HT-29 (cell line): ENCODE data around the gene GLB1L3. TPM values are rescaled to one million over a fixed set of nuclear protein-coding genes. Genes with fewer than 3 reads are reported as not detected.

Experiments
- DNase-seq: peaks from one replicate; pipeline ENCODE4 v3.0.0-alpha.2; 2015; ENCODE audit warnings: low spot score
- total RNA-seq: library from RNA; depleted of rRNA; stranded (reverse); fragments of >200 nt; shearing (Covaris generic); gene quantifications from 2 replicates; pipeline ENCODE4 v1.2.3, GENCODE V29; 2014; rRNA removed

GLB1L3 gene
- total RNA-seq, 1 experiment from 2014 or later, result not detected

DNA sequence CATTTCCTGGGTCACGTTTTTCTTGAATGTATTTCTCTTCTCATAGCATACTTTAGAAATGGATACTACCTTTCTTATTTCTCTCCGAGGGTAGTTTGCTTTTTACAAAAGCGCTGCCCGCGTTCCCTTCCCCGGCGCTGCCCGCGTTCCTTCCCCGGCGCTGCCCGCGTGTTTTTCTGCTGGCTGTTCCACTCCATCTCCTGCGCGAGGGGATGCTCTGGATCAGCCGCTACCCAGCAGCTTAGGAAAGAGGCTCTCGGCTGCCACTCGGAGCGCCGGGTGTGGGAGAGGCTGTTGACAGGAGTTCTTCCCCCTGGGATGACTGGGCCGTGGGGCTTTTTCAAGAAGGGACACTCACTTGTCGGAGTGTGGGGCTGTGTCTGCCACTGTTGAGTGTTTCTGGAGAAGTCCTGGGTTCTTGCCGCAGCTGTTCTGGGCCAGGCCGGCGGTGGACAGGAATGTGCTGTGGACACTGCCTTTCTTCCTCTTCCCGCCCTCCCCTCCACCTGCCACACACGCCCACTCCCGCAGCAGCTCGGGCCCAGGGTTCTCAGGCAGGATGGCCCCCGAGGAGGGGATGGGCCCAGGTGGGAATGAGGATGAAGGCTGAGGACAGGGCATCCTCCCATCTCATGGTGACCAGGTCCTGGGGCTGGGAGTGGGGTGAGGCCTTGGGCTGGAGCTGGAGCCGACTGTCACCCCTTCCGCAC, 86.2 kb downstream of the GLB1L3 start:
- no peak for DNase-seq

DNA sequence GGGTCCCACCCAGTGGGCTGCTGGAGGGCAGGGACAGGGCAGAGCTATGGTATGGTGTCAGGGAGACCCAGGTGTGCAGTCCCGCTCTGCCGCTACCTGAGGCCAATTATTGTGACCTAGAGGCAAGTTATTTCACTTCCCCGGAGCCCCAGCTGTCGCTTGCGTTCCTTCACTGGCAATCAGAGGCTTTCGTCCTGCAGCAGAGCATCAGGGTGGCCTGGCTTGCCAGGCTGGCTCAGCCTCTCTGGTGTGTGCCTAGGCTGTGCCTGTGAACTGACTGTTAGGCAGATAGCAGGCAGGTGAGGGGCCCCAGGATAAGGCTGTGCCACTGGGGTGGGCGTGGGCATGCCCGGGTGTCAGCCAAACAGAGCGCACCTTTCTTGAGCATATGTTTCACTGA, 87.0 kb downstream of the GLB1L3 start:
- DNase-seq, result no peak

DNA sequence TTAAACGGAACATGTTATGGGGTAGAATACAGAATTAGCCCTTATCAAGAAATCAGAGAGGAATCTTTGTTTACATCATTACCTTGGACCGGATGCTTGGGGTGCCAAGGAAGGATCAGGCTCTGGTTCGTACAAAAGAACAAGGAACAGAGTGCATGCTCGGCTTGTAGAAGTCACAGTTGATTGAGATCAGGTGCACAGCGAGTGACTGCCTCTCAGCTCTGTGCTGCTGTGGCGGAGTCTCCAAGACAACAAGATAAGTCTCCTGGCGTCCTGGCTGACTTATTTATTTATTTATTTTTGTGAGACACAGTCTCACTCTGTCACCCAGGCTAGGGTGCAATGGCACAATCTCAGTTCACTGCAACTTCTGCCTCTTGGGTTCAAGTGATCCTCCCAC, 87.4 kb downstream of the GLB1L3 start:
- no peak for DNase-seq

DNA sequence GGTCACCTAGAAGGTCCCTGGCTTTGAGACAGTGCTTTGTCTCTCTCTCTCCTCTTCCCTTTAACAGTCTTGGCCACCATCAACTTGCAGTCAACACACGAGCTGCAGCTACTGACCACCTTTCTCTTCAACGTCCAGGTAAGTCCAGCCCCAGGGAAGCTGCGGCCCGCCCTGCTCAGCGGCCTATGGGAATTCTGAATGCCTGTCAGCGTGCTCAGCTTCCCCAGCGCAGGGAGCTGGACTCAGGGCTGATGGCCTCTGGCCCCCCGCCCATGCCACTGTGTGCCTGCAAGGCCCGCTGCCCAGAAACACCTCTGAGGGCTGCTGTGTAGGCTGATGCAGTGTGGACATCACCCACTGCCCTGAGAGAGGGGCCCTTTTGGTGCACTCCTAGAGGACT, 88.1 kb downstream of the GLB1L3 start:
- no peak for DNase-seq

DNA sequence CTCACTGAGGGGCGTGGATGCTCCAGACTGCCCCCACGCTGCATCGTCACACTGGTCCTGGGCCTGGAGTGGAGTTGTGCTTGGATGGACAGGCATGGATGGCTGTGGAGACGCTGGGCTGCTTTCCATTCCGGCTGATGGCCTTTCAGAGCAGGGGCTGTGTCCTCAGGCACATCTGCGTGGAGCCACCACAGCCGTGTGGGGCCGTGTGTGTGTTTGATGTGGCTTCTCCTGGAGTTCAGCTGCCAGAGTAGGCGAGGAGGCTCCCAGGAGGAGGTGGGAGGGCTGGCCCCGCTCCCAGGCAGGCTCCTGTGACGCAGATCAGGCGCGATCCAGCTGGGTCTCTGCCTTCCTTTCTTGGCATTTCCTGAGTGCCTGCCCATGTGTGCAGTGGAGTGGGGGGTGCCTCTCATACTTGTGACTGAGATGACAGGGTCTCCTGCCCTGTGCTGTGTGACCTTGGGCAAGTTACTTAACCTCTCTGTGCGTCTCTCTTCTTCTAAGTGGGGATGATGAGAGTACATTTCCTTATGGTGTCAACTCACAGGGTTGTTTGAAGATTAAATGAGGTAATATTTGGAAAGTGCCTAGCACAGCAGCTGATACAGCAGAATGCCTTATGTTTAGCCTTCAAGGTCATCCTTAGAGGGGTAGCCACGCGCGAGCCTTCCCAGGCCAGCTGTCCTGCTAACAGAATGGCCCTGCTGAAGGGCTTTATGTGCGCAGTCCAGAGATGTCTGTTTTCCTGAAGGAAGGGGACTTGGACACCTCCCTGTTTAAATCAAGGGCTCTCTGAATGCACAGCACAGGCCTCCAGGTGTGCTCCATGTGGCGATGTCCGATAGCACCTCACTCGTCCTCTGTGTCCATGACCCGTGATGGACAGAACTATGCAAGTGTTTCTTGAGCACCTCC, 89.1 kb downstream of the GLB1L3 start:
- no peak for DNase-seq

DNA sequence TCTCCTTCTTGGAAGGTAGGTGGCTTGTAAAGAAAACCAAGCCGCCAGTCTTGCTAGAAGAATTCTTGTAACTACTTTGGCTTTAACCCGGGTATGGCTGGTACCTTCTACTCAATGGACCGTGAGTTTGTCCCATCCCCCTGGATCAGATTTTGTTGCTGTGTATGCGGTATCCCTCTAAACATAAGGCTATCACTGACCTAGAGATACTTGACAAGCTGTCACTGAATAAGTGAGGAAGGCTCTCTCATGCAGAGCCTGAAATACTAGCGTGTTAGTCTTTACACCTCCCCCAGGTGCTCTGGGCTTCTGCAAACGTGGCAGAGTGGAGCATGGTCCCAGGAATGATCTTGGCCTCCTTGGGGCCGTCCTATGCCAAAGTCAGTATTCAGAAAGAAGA, 90.1 kb downstream of the GLB1L3 start:
- DNase-seq, result no peak

DNA sequence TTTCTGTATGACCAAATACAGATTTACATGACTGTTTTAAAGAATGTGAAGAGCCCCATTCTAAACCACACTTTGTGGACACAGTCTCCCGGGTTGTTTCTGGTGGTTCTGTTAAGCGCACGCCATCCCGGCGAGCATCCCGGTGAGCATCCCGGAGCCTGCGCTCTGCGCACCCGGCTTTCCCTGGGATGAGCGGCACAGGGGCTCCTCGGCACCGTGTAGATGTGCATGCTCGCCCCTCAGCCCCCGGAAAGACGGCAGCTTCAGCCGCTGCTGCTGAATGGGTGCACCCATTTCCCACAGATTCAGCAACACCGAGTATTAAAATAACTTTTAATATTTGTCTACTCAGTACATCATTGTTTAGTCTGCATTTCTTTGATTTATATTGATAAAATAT, 91.6 kb downstream of the GLB1L3 start:
- no peak for DNase-seq

Other genes with a start within 250 kb of the GLB1L3 start
- gene JAM3, start 207.3 kb upstream of the GLB1L3 start, total RNA-seq, result not detected in 2 replicates
- gene NCAPD3, start 52.4 kb upstream of the GLB1L3 start, total RNA-seq, result 57.0 and 66.3 TPM in 2 replicates
- 39.2 and 45.1 TPM in 2 replicates for gene VPS26B, start 51.7 kb upstream of the GLB1L3 start, total RNA-seq
- gene THYN1, start 23.0 kb upstream of the GLB1L3 start, total RNA-seq, result 45.5 and 47.8 TPM in 2 replicates
- 25.9 and 28.5 TPM in 2 replicates for gene ACAD8, start 22.8 kb upstream of the GLB1L3 start, total RNA-seq
- 77.4 and 79.0 TPM in 2 replicates for gene GLB1L2, start 55.6 kb downstream of the GLB1L3 start, total RNA-seq
- gene B3GAT1, start 135.9 kb downstream of the GLB1L3 start, total RNA-seq, result 0.23 TPM in 1 of 2 replicates, not detected in the other